Peyer's patch (tissue), 4 donors: ENCODE results near the gene UCK2.

Experiments used
- POLR2A ChIP-seq, 2 donors: fragments of 450-650 bp; IDR thresholded peaks; one replicate each; pipeline ENCODE4 v1.5.1; 2017; ENCODE audit warnings: antibody characterized with exemption in 2 of 2, mild to moderate bottlenecking in 2 of 2, moderate library complexity in 2 of 2
- TF ChIP-seq, protein P1 (sequence below), 6 experiments: fragments of 450-650 bp in 4 of 6; fragments of 200-600 bp in 2 of 6; sonication (generic) in 1 of 6; IDR thresholded peaks; one replicate each; pipeline ENCODE4 v1.5.1; 2017 to 2019; ENCODE audit warnings: antibody characterized with exemption in 6 of 6, mild to moderate bottlenecking in 3 of 6, moderate library complexity in 1 of 6

DNA sequence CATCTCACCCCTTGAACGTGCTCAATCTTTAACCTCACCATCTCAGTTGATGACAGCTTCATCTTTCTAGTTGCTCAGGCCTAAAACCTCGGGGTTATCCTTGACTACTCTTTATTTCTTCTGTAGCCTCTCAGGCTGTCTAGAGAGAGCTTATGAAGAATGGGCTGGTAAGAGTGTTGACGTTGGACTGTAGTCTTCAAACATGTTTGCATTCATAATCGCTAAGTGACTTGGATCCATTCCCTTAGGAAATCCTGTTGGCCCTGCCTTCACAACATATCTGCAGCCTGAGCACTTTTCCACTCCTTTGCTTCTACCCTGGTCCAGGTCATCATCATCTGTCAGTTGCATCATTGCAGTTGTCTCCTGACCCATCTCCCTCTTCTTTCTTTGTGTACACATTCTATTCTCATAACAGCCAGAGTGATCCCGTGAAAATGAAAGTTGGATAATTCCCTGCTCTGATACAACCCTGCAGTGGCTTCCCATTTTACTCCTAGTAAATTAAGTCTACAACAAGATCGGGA is 10.5 kb downstream of the UCK2 start:
- TF ChIP-seq POLR2A (IDR thresholded peaks at IDR 0.05): no peak
- TF ChIP-seq, protein P1, sequence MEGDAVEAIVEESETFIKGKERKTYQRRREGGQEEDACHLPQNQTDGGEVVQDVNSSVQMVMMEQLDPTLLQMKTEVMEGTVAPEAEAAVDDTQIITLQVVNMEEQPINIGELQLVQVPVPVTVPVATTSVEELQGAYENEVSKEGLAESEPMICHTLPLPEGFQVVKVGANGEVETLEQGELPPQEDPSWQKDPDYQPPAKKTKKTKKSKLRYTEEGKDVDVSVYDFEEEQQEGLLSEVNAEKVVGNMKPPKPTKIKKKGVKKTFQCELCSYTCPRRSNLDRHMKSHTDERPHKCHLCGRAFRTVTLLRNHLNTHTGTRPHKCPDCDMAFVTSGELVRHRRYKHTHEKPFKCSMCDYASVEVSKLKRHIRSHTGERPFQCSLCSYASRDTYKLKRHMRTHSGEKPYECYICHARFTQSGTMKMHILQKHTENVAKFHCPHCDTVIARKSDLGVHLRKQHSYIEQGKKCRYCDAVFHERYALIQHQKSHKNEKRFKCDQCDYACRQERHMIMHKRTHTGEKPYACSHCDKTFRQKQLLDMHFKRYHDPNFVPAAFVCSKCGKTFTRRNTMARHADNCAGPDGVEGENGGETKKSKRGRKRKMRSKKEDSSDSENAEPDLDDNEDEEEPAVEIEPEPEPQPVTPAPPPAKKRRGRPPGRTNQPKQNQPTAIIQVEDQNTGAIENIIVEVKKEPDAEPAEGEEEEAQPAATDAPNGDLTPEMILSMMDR (IDR thresholded peaks at IDR 0.05): no peak
